HepG2 (cell line): Measurements from ENCODE around the gene EBP. TPM values are rescaled to one million over a fixed set of nuclear protein-coding genes. Genes with fewer than 3 reads are reported as not detected.

Experiments
- DR1 ChIP-seq: sonication (generic); formaldehyde crosslinking; IDR thresholded peaks from 2 replicates; pipeline ENCODE4 v1.8.0; 2021; ENCODE audit warnings: mild to moderate bottlenecking, missing genetic modification reagents, inconsistent platforms
- MATR3 ChIP-seq: sonication (generic); formaldehyde crosslinking; IDR thresholded peaks from 2 replicates; pipeline ENCODE4 v1.4.0; 2020; ENCODE audit warnings: missing genetic modification reagents
- MAZ ChIP-seq, 2 experiments: sonication (generic) in 1 of 2; formaldehyde crosslinking in 1 of 2; IDR thresholded peaks; 2 replicates each; pipeline versions ENCODE4 v1.5.0 to v1.6.1; 2012 to 2020; ENCODE audit warnings: low read depth in 2 of 2, mild to moderate bottlenecking in 2 of 2, borderline replicate concordance in 1 of 2, improper control_type of control experiment in 1 of 2, low read length in 1 of 2, missing genetic modification reagents in 1 of 2, moderate library complexity in 1 of 2
- PCBP1 ChIP-seq: fragments of 200-400 bp; formaldehyde crosslinking; IDR thresholded peaks from 2 replicates; pipeline ENCODE4 v1.6.1; 2017; ENCODE audit warnings: mild to moderate bottlenecking, low read depth, low read length, borderline replicate concordance
- RFX5 ChIP-seq: IDR thresholded peaks from 2 replicates; pipeline ENCODE4 v1.6.1; 2011; ENCODE audit warnings: low read depth, low read length, improper control_type of control experiment
- RFXAP ChIP-seq: sonication (generic); formaldehyde crosslinking; IDR thresholded peaks from 2 replicates; pipeline ENCODE4 v1.4.0; 2020; ENCODE audit warnings: missing genetic modification reagents, borderline replicate concordance
- SMC3 ChIP-seq: IDR thresholded peaks from 2 replicates; pipeline ENCODE4 v1.6.1; 2011; ENCODE audit warnings: low read length, improper control_type of control experiment
- SYNCRIP ChIP-seq: fragments of 200-400 bp; formaldehyde crosslinking; IDR thresholded peaks from 2 replicates; pipeline ENCODE4 v1.6.1; 2018; ENCODE audit warnings: mild to moderate bottlenecking, low read depth, low read length; ENCODE audit not compliant: insufficient read depth
- ZNF30 ChIP-seq: sonication (generic); formaldehyde crosslinking; IDR thresholded peaks from 2 replicates; pipeline ENCODE4 v1.5.0; 2020; ENCODE audit warnings: mild to moderate bottlenecking, missing genetic modification reagents
- ZNF564 ChIP-seq: sonication (generic); formaldehyde crosslinking; IDR thresholded peaks from 2 replicates; pipeline ENCODE4 v1.8.1; 2023; ENCODE audit warnings: mild to moderate bottlenecking, missing genetic modification reagents
- polyA plus RNA-seq, 8 experiments: library from polyadenylated mRNA; depleted of rRNA in 3 of 8; stranded (reverse) in 7 of 8; unstranded in 1 of 8; fragments of >200 nt; fragmentation: Illumina TruSeq in 4 of 8; extraction: Trizol in 4 of 8; gene quantifications; 2 replicates each; pipeline versions ENCODE4 v1.2.1 to v1.2.3, GENCODE V29; 2011 to 2016; ENCODE audit warnings: low read depth in 4 of 8, missing spikeins in 1 of 8, mixed read lengths in 1 of 8; ENCODE audit not compliant: insufficient read depth in 1 of 8
- total RNA-seq, 5 experiments: library from RNA; depleted of rRNA; stranded (reverse); fragments of >200 nt; fragmentation: Illumina TruSeq; extraction: Trizol; gene quantifications; 2 replicates each; pipeline ENCODE4 v1.2.3, GENCODE V29; 2016; ENCODE audit warnings: low read depth in 1 of 5
- TF ChIP-seq, protein P1 (sequence below): sonication (generic); formaldehyde crosslinking; IDR thresholded peaks from 2 replicates; pipeline ENCODE4 v1.5.0; 2020; ENCODE audit warnings: missing genetic modification reagents
- TF ChIP-seq, protein P2 (sequence below): sonication (generic); formaldehyde crosslinking; IDR thresholded peaks from 2 replicates; pipeline ENCODE4 v1.4.0; 2020; ENCODE audit warnings: mild to moderate bottlenecking, missing genetic modification reagents
- TF ChIP-seq, protein P3 (sequence below): sonication (generic); formaldehyde crosslinking; IDR thresholded peaks from 2 replicates; pipeline ENCODE4 v1.4.0; 2020; ENCODE audit warnings: mild to moderate bottlenecking, missing genetic modification reagents
- TF ChIP-seq, protein P4 (sequence below): sonication (generic); formaldehyde crosslinking; IDR thresholded peaks from 2 replicates; pipeline ENCODE4 v1.4.0; 2020; ENCODE audit warnings: low read depth, mild to moderate bottlenecking, missing genetic modification reagents
- TF ChIP-seq, protein P5 (sequence below): IDR thresholded peaks from 2 replicates; pipeline ENCODE4 v1.4.0; 2020; ENCODE audit warnings: mild to moderate bottlenecking, missing genetic modification reagents
- TF ChIP-seq, protein P6 (sequence below): sonication (generic); formaldehyde crosslinking; IDR thresholded peaks from 2 replicates; pipeline ENCODE4 v1.4.0; 2020; ENCODE audit warnings: missing genetic modification reagents; ENCODE audit errors: not compliant biosample characterization
- TF ChIP-seq, protein P7 (sequence below): sonication (generic); formaldehyde crosslinking; IDR thresholded peaks from 2 replicates; pipeline ENCODE4 v1.5.0; 2020; ENCODE audit warnings: mild to moderate bottlenecking, missing genetic modification reagents

EBP gene
- total and polyA plus RNA-seq, 2 of the 13 experiments (the other 11 are each of a cell fraction or from before 2014, with no cell fraction given) = 106 to 260 TPM

DNA sequence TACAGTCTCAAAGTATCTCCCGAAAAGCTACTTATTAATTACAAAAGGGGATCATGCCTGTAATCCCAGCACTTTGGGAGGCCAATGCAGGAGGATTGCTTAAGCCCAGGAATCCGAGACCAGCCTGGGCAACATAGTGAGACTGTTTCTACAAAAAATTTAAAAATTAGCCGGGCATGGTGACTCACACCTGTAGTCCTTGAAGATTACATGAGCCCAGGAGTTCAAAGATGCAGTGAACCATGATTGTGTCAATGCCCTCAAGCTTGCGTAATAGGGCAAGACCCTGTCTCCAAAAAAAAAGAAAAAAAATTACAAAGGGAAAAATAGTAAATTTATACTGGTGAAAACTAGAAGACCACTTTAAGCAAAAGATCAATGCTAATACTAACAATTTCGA, 16.1 kb upstream of the EBP start (continued):
- no peak for TF ChIP-seq ZNF564 (CRISPR knock-in tag)
- no peak for TF ChIP-seq RFXAP (CRISPR knock-in tag)
- TF ChIP-seq, protein P1, sequence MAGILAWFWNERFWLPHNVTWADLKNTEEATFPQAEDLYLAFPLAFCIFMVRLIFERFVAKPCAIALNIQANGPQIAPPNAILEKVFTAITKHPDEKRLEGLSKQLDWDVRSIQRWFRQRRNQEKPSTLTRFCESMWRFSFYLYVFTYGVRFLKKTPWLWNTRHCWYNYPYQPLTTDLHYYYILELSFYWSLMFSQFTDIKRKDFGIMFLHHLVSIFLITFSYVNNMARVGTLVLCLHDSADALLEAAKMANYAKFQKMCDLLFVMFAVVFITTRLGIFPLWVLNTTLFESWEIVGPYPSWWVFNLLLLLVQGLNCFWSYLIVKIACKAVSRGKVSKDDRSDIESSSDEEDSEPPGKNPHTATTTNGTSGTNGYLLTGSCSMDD (CRISPR knock-in tag) = no peak
- TF ChIP-seq, protein P2, sequence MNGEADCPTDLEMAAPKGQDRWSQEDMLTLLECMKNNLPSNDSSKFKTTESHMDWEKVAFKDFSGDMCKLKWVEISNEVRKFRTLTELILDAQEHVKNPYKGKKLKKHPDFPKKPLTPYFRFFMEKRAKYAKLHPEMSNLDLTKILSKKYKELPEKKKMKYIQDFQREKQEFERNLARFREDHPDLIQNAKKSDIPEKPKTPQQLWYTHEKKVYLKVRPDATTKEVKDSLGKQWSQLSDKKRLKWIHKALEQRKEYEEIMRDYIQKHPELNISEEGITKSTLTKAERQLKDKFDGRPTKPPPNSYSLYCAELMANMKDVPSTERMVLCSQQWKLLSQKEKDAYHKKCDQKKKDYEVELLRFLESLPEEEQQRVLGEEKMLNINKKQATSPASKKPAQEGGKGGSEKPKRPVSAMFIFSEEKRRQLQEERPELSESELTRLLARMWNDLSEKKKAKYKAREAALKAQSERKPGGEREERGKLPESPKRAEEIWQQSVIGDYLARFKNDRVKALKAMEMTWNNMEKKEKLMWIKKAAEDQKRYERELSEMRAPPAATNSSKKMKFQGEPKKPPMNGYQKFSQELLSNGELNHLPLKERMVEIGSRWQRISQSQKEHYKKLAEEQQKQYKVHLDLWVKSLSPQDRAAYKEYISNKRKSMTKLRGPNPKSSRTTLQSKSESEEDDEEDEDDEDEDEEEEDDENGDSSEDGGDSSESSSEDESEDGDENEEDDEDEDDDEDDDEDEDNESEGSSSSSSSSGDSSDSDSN (CRISPR knock-in tag) = no peak
- no peak for TF ChIP-seq SMC3
- TF ChIP-seq, protein P3, sequence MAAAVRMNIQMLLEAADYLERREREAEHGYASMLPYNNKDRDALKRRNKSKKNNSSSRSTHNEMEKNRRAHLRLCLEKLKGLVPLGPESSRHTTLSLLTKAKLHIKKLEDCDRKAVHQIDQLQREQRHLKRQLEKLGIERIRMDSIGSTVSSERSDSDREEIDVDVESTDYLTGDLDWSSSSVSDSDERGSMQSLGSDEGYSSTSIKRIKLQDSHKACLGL (CRISPR knock-in tag) = no peak
- no peak for TF ChIP-seq RFX5
- no peak for TF ChIP-seq MAZ (IDR thresholded peaks at IDR 0.05; ENCODE audit: borderline replicate concordance, low read depth, low read length)
- no peak for TF ChIP-seq MAZ (CRISPR knock-in tag; IDR thresholded peaks at IDR 0.05; ENCODE audit: low read depth)
- TF ChIP-seq, protein P4, sequence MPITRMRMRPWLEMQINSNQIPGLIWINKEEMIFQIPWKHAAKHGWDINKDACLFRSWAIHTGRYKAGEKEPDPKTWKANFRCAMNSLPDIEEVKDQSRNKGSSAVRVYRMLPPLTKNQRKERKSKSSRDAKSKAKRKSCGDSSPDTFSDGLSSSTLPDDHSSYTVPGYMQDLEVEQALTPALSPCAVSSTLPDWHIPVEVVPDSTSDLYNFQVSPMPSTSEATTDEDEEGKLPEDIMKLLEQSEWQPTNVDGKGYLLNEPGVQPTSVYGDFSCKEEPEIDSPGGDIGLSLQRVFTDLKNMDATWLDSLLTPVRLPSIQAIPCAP = no peak
- TF ChIP-seq, protein P5, sequence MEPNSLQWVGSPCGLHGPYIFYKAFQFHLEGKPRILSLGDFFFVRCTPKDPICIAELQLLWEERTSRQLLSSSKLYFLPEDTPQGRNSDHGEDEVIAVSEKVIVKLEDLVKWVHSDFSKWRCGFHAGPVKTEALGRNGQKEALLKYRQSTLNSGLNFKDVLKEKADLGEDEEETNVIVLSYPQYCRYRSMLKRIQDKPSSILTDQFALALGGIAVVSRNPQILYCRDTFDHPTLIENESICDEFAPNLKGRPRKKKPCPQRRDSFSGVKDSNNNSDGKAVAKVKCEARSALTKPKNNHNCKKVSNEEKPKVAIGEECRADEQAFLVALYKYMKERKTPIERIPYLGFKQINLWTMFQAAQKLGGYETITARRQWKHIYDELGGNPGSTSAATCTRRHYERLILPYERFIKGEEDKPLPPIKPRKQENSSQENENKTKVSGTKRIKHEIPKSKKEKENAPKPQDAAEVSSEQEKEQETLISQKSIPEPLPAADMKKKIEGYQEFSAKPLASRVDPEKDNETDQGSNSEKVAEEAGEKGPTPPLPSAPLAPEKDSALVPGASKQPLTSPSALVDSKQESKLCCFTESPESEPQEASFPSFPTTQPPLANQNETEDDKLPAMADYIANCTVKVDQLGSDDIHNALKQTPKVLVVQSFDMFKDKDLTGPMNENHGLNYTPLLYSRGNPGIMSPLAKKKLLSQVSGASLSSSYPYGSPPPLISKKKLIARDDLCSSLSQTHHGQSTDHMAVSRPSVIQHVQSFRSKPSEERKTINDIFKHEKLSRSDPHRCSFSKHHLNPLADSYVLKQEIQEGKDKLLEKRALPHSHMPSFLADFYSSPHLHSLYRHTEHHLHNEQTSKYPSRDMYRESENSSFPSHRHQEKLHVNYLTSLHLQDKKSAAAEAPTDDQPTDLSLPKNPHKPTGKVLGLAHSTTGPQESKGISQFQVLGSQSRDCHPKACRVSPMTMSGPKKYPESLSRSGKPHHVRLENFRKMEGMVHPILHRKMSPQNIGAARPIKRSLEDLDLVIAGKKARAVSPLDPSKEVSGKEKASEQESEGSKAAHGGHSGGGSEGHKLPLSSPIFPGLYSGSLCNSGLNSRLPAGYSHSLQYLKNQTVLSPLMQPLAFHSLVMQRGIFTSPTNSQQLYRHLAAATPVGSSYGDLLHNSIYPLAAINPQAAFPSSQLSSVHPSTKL (CRISPR knock-in tag) = peak; percentile 82
- TF ChIP-seq, protein P6, sequence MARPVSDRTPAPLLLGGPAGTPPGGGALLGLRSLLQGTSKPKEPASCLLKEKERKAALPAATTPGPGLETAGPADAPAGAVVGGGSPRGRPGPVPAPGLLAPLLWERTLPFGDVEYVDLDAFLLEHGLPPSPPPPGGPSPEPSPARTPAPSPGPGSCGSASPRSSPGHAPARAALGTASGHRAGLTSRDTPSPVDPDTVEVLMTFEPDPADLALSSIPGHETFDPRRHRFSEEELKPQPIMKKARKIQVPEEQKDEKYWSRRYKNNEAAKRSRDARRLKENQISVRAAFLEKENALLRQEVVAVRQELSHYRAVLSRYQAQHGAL (CRISPR knock-in tag) = no peak
- TF ChIP-seq PCBP1 = no peak
- no peak for TF ChIP-seq ZNF30 (CRISPR knock-in tag)
- TF ChIP-seq DR1 (CRISPR knock-in tag) = no peak
- no peak for TF ChIP-seq MATR3 (CRISPR knock-in tag)
- TF ChIP-seq SYNCRIP = no peak
- TF ChIP-seq, protein P7, sequence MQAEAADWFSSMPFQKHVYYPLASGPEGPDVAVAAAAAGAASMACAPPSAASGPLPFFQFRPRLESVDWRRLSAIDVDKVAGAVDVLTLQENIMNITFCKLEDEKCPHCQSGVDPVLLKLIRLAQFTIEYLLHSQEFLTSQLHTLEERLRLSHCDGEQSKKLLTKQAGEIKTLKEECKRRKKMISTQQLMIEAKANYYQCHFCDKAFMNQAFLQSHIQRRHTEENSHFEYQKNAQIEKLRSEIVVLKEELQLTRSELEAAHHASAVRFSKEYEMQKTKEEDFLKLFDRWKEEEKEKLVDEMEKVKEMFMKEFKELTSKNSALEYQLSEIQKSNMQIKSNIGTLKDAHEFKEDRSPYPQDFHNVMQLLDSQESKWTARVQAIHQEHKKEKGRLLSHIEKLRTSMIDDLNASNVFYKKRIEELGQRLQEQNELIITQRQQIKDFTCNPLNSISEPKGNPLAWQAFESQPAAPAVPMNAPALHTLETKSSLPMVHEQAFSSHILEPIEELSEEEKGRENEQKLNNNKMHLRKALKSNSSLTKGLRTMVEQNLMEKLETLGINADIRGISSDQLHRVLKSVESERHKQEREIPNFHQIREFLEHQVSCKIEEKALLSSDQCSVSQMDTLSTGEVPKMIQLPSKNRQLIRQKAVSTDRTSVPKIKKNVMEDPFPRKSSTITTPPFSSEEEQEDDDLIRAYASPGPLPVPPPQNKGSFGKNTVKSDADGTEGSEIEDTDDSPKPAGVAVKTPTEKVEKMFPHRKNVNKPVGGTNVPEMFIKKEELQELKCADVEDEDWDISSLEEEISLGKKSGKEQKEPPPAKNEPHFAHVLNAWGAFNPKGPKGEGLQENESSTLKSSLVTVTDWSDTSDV (CRISPR knock-in tag) = no peak
